HCT116 (cell line): ENCODE measurements around the gene MIA2. TPM values are rescaled to one million over a fixed set of nuclear protein-coding genes. Genes with fewer than 3 reads are reported as not detected.

Source experiments
- ATAC-seq: fragments of 200-7000 bp; cut with Tn5 transposase; 2 replicates; pipeline ENCODE4 v1.9.1; 2020; ENCODE audit warnings: mild to moderate bottlenecking, moderate library complexity
- BruUV-seq: library from RNA; stranded (reverse); fragments of 400-500 nt; replicated peaks from 2 replicates; lab custom pipeline; 2021; lab: Mats Ljungman, UMichigan
- CTCF ChIA-PET: fragments of 300-600 bp; sonication (Branson Sonifier 250); formaldehyde crosslinking; loops from one replicate; lab custom pipeline; 2021; ENCODE audit warnings: antibody characterized with exemption; lab: Charles Lee
- POLR2A ChIA-PET: fragments of 300-600, 350-600 bp; sonication (Branson Sonifier 250); formaldehyde crosslinking; loops from one replicate; lab custom pipeline; 2021; ENCODE audit warnings: antibody characterized with exemption; lab: Charles Lee
- RAD21 ChIA-PET, 2 experiments: fragments of 300-600 bp; sonication (Branson Sonifier 250); formaldehyde crosslinking; loops; one replicate each; lab custom pipeline; 2023; ENCODE audit warnings: low total read pairs in 2 of 2; ENCODE audit not compliant: uncharacterized antibody in 2 of 2, unreplicated experiment in 2 of 2, low non-redundant PET in 1 of 2; lab: Charles Lee
- DNase-seq: peaks from one replicate; pipeline ENCODE4 v3.0.0-alpha.2; 2010; ENCODE audit warnings: low read depth, low spot score
- H2AFZ ChIP-seq: fragments of 200-600 bp; shearing (Covaris generic), sonication (generic); 2 replicates; pipeline ENCODE4 v1.6.1; 2017; ENCODE audit warnings: low read depth, mixed run types, mixed read lengths, antibody characterized with exemption, low read length; ENCODE audit not compliant: poor library complexity, severe bottlenecking
- H3K27ac ChIP-seq: 2 replicates; pipeline ENCODE4 v1.5.1; 2012; ENCODE audit warnings: low read depth, low read length
- H3K27me3 ChIP-seq: fragments of 200-600 bp; sonication (generic); 2 replicates; pipeline ENCODE4 v1.6.1; 2016; ENCODE audit warnings: mixed run types, low read length, mixed read lengths; ENCODE audit not compliant: insufficient read depth
- H3K36me3 ChIP-seq, 2 experiments: fragments of 200-500 bp in 1 of 2; fragments of 200-600 bp in 1 of 2; sonication (Bioruptor generic) in 1 of 2; sonication (generic) in 1 of 2; 2 replicates each; pipeline versions ENCODE4 v1.5.1 to v1.6.1; 2014 to 2016; ENCODE audit warnings: low read length in 2 of 2, inconsistent platforms in 1 of 2, mixed read lengths in 1 of 2, mixed run types in 1 of 2; ENCODE audit not compliant: insufficient read depth in 2 of 2, control insufficient read depth in 1 of 2
- H3K4me1 ChIP-seq, 2 experiments: fragments of 200-600 bp in 1 of 2; sonication (generic) in 1 of 2; 2 replicates each; pipeline versions ENCODE4 v1.5.1 to v1.6.1; 2012 to 2017; ENCODE audit warnings: low read length in 2 of 2, inconsistent platforms in 1 of 2, mild to moderate bottlenecking in 1 of 2, mixed read lengths in 1 of 2, mixed run types in 1 of 2, moderate library complexity in 1 of 2; ENCODE audit not compliant: insufficient read depth in 2 of 2, control insufficient read depth in 1 of 2
- H3K4me2 ChIP-seq: fragments of 200-600 bp; sonication (generic); 2 replicates; pipeline ENCODE4 v1.6.1; 2017; ENCODE audit warnings: mixed run types, low read length, mixed read lengths
- H3K4me3 ChIP-seq, 2 experiments: fragments of 200-600 bp in 1 of 2; sonication (generic) in 1 of 2; replicated peaks in 1 of 2; 2 replicates each; pipeline ENCODE4 v1.5.1; 2011 to 2016; ENCODE audit warnings: low read length in 2 of 2, control low read depth in 1 of 2, low read depth in 1 of 2, mild to moderate bottlenecking in 1 of 2, mixed read lengths in 1 of 2, mixed run types in 1 of 2
- H3K79me2 ChIP-seq: fragments of 200-600 bp; sonication (generic); 2 replicates; pipeline ENCODE4 v1.6.1; 2017; ENCODE audit warnings: mild to moderate bottlenecking, mixed run types, low read length, moderate library complexity, mixed read lengths; ENCODE audit not compliant: insufficient read depth
- H3K9ac ChIP-seq: fragments of 200-600 bp; sonication (generic); 2 replicates; pipeline ENCODE4 v1.6.1; 2016; ENCODE audit warnings: low read length, mixed read lengths
- H3K9me2 ChIP-seq: fragments of 200-600 bp; sonication (generic), shearing (Covaris generic); 2 replicates; pipeline ENCODE4 v1.6.1; 2017; ENCODE audit warnings: mixed run types, mild to moderate bottlenecking, moderate library complexity; ENCODE audit not compliant: insufficient read depth
- H3K9me3 ChIP-seq, 2 experiments: fragments of 200-500 bp in 1 of 2; fragments of 200-600 bp in 1 of 2; sonication (Bioruptor generic) in 1 of 2; sonication (generic) in 1 of 2; 2 replicates each; pipeline ENCODE4 v1.6.1; 2014 to 2017; ENCODE audit warnings: low read length in 2 of 2, mixed read lengths in 2 of 2, inconsistent platforms in 1 of 2, low read depth in 1 of 2, mild to moderate bottlenecking in 1 of 2, mixed run types in 1 of 2, moderate library complexity in 1 of 2; ENCODE audit not compliant: control insufficient read depth in 1 of 2, insufficient read depth in 1 of 2
- H4K20me1 ChIP-seq: fragments of 200-600 bp; sonication (generic), shearing (Covaris generic); 2 replicates; pipeline ENCODE4 v1.6.1; 2017; ENCODE audit warnings: mixed run types, mild to moderate bottlenecking, moderate library complexity; ENCODE audit not compliant: insufficient read depth
- CBX3 ChIP-seq: IDR thresholded peaks from 2 replicates; pipeline ENCODE4 v1.6.1; 2012; ENCODE audit warnings: low read depth
- ELF1 ChIP-seq: IDR thresholded peaks from 2 replicates; pipeline ENCODE4 v1.6.1; 2012; ENCODE audit warnings: low read depth, borderline replicate concordance
- EZH2phosphoT487 ChIP-seq: fragments of 200-600 bp; IDR thresholded peaks from 2 replicates; pipeline ENCODE4 v1.6.1; 2018; ENCODE audit warnings: antibody characterized with exemption, borderline replicate concordance
- SIN3A ChIP-seq: IDR thresholded peaks from 2 replicates; pipeline ENCODE4 v1.6.1; 2012; ENCODE audit warnings: low read depth
- TCF7L2 ChIP-seq: IDR thresholded peaks from 2 replicates; pipeline ENCODE4 v1.7.0; 2011; ENCODE audit warnings: borderline replicate concordance, inconsistent platforms; ENCODE audit not compliant: insufficient read depth, insufficient read length; ENCODE audit errors: extremely low read depth
- intact Hi-C: fragments of 100-400 bp; cut with micrococcal nuclease; formaldehyde crosslinking; loops from 2 replicates; pipeline ENCODE4 v1.10.0; 2022
- total RNA-seq: library from RNA; stranded (reverse); gene quantifications from one replicate; pipeline ENCODE4 v1.2.1, GENCODE V29; 2021; ENCODE audit not compliant: unreplicated experiment

MIA2 gene
- total RNA-seq, 1 experiment from 2014 or later, result 31.1 TPM

- CTCF ChIA-PET, result no interaction called here
Measured at GRCh38 chr14:39302124-39302810, 68.6 kb downstream of the MIA2 start.

GRCh38 chr14:39303115-39303514 is 69.4 kb downstream of the MIA2 start:
- no peak for ATAC-seq
- DNase-seq, result no peak
- no peak overlapping the region for H3K4me2 ChIP-seq
- BruUV-seq, result no TSS peak
- POLR2A ChIA-PET, result no interaction called here
- intact Hi-C loops, result no loop called here
- no peak overlapping the region for H3K9ac ChIP-seq
- RAD21 ChIA-PET, result no interaction called here
- H3K27me3 ChIP-seq, result no peaks in the 10 kb centered on the region
- no peaks in the 10 kb centered on the region for H3K9me2 ChIP-seq
- H2AFZ ChIP-seq, result no peak overlapping the region
- TF ChIP-seq EZH2phosphoT487 (no peak), TCF7L2 (peak; percentile 12)
- H3K9me3 ChIP-seq, result no peaks in the 10 kb centered on the region
- H3K27ac ChIP-seq, result no peak overlapping the region
- CTCF ChIA-PET, result no interaction called here
- no peaks in the 10 kb centered on the region for H4K20me1 ChIP-seq
- no peak overlapping the region for H3K4me3 ChIP-seq
- H3K79me2 ChIP-seq, result no peaks in the 10 kb centered on the region
- H3K36me3 ChIP-seq, result peaks cover 0 to 7% of the 10 kb centered on the region in 2 experiments; a peak in 2 of 4 replicates
- H3K4me1 ChIP-seq, result no peaks in the 10 kb centered on the region

More at GRCh38 chr14:39302124-39302810, 68.6 kb downstream of the MIA2 start:
- H3K4me3 ChIP-seq, result no peak overlapping the region
- DNase-seq (no peak), ATAC-seq (no peak)
- H3K36me3 ChIP-seq, result peaks cover 2 to 7% of the 10 kb centered on the region in 2 experiments; a peak in 3 of 4 replicates
- no peak overlapping the region for H3K9ac ChIP-seq
- H3K4me2 ChIP-seq, result no peak overlapping the region
- TF ChIP-seq CBX3, result no peak
- TF ChIP-seq ELF1, result no peak
- no peak for TF ChIP-seq TCF7L2
- TF ChIP-seq SIN3A, result no peak
- TF ChIP-seq, all 23 proteins: peak for 0
- no peaks in the 10 kb centered on the region for H3K79me2 ChIP-seq
- H3K27ac ChIP-seq, result no peak overlapping the region
- no peaks in the 10 kb centered on the region for H3K9me3 ChIP-seq
- H3K4me1 ChIP-seq, result no peaks in the 10 kb centered on the region
- ChIA-PET POLR2A (no interaction called here), RAD21 (no interaction called here)
- H3K27me3 ChIP-seq, result no peaks in the 10 kb centered on the region
- H3K9me2 ChIP-seq, result no peaks in the 10 kb centered on the region
- no peak overlapping the region for H2AFZ ChIP-seq
- no peaks in the 10 kb centered on the region for H4K20me1 ChIP-seq
- BruUV-seq, result no TSS peak
- intact Hi-C loops, result no loop called here
